ENCODE results near the gene BBS9. TPM values are rescaled to one million over a fixed set of nuclear protein-coding genes. Genes with fewer than 3 reads are reported as not detected.

Gene BBS9
- total RNA-seq, 1 donor from 2014 or later: 16.2 TPM

- H3K9me3 Mint-ChIP-seq: no peaks in the 10 kb centered on the region
- H3K36me3 Mint-ChIP-seq (ENCODE audit: low read depth): no peaks in the 10 kb centered on the region
- TF ChIP-seq CTCF (conservative IDR thresholded peaks at IDR 0.05): no peak
- H3K27me3 Mint-ChIP-seq (ENCODE audit: low read depth): no peaks in the 10 kb centered on the region
- DNase-seq (ENCODE audit: low read depth, low spot score): no peak
- H3K4me1 Mint-ChIP-seq: no peaks in the 10 kb centered on the region
- no peak overlapping the region for H3K4me3 Mint-ChIP-seq
- H3K27ac Mint-ChIP-seq (ENCODE audit: unreplicated experiment): no peak overlapping the region
Observed at GRCh38 chr7:33592718-33593117, 463.4 kb downstream of the BBS9 start.

- Mint-ChIP-seq H3K4me1 (no peaks in the 10 kb centered on the region), H3K36me3 (ENCODE audit: low read depth) (no peaks in the 10 kb centered on the region), H3K27ac (ENCODE audit: unreplicated experiment) (no peak overlapping the region), H3K4me3 (no peak overlapping the region), H3K9me3 (no peaks in the 10 kb centered on the region), H3K27me3 (ENCODE audit: low read depth) (no peaks in the 10 kb centered on the region)
- no peak for TF ChIP-seq CTCF (conservative IDR thresholded peaks at IDR 0.05)
- no peak for DNase-seq (ENCODE audit: low read depth, low spot score)
Observed at GRCh38 chr7:33593611-33594010, 464.2 kb downstream of the BBS9 start.

- Mint-ChIP-seq H3K27ac (ENCODE audit: unreplicated experiment) (no peak overlapping the region), H3K4me3 (no peak overlapping the region), H3K9me3 (no peaks in the 10 kb centered on the region), H3K36me3 (ENCODE audit: low read depth) (no peaks in the 10 kb centered on the region), H3K4me1 (no peaks in the 10 kb centered on the region), H3K27me3 (ENCODE audit: low read depth) (no peaks in the 10 kb centered on the region)
- DNase-seq (ENCODE audit: low read depth, low spot score): no peak
- no peak for TF ChIP-seq CTCF (conservative IDR thresholded peaks at IDR 0.05)
Observed at GRCh38 chr7:33596686-33597085, 467.3 kb downstream of the BBS9 start.

GRCh38 chr7:33597181-33597580, 467.8 kb downstream of the BBS9 start:
- TF ChIP-seq CTCF (conservative IDR thresholded peaks at IDR 0.05): no peak
- Mint-ChIP-seq H3K4me3 (no peak overlapping the region), H3K27ac (ENCODE audit: unreplicated experiment) (no peak overlapping the region), H3K9me3 (no peaks in the 10 kb centered on the region), H3K27me3 (ENCODE audit: low read depth) (no peaks in the 10 kb centered on the region), H3K36me3 (ENCODE audit: low read depth) (no peaks in the 10 kb centered on the region), H3K4me1 (no peaks in the 10 kb centered on the region)
- DNase-seq (ENCODE audit: low read depth, low spot score): no peak

- Mint-ChIP-seq H3K27me3 (ENCODE audit: low read depth) (no peaks in the 10 kb centered on the region), H3K4me3 (no peak overlapping the region), H3K27ac (ENCODE audit: unreplicated experiment) (no peak overlapping the region), H3K4me1 (no peaks in the 10 kb centered on the region), H3K9me3 (no peaks in the 10 kb centered on the region), H3K36me3 (ENCODE audit: low read depth) (no peaks in the 10 kb centered on the region)
- DNase-seq (ENCODE audit: low read depth, low spot score): no peak
- no peak for TF ChIP-seq CTCF (conservative IDR thresholded peaks at IDR 0.05)
Observed at GRCh38 chr7:33601101-33601500, 471.7 kb downstream of the BBS9 start.

GRCh38 chr7:33601884-33602283, 472.5 kb downstream of the BBS9 start:
- Mint-ChIP-seq H3K9me3 (no peaks in the 10 kb centered on the region), H3K36me3 (ENCODE audit: low read depth) (no peaks in the 10 kb centered on the region), H3K4me3 (no peak overlapping the region), H3K27ac (ENCODE audit: unreplicated experiment) (no peak overlapping the region), H3K4me1 (no peaks in the 10 kb centered on the region), H3K27me3 (ENCODE audit: low read depth) (no peaks in the 10 kb centered on the region)
- no peak for DNase-seq (ENCODE audit: low read depth, low spot score)
- TF ChIP-seq CTCF (conservative IDR thresholded peaks at IDR 0.05): no peak
